HAP-1 (cell line): Measurements from ENCODE around the gene GYS1.

Experiments
- DNase-seq, 2 experiments: peaks; one replicate each; pipeline ENCODE4 v3.0.0-alpha.2; 2016 to 2020; ENCODE audit warnings: low spot score in 2 of 2
- H3K27me3 ChIP-seq: fragments of 250-450 bp; sonication (Bioruptor Pico); 2 replicates; pipeline ENCODE4 v1.5.1; 2020; ENCODE audit warnings: low read depth, mild to moderate bottlenecking, moderate library complexity
- H3K36me3 ChIP-seq: fragments of 250-450 bp; sonication (Bioruptor Pico); replicated peaks from 2 replicates; pipeline ENCODE4 v1.5.1; 2020; ENCODE audit warnings: mild to moderate bottlenecking
- H3K4me1 ChIP-seq: fragments of 250-450 bp; sonication (Bioruptor Pico); 2 replicates; pipeline ENCODE4 v1.5.1; 2020; ENCODE audit warnings: mild to moderate bottlenecking
- H3K4me3 ChIP-seq: fragments of 250-450 bp; sonication (Bioruptor Pico); 2 replicates; pipeline ENCODE4 v1.5.1; 2020; ENCODE audit warnings: mild to moderate bottlenecking, moderate library complexity
- H3K9me3 ChIP-seq: fragments of 250-450 bp; sonication (Bioruptor Pico); 2 replicates; pipeline ENCODE4 v1.5.1; 2020; ENCODE audit warnings: mild to moderate bottlenecking, moderate library complexity
- in situ Hi-C: fragments of 300-500 bp; cut with MboI; formaldehyde crosslinking; loops from 3 replicates; pipeline ENCODE4 v1.14.3; 2020; ENCODE audit warnings: low sequenced_read_pairs, inconsistent platforms, mixed read lengths

Gene GYS1

GRCh38 chr19:48961051-48961649 is 32.0 kb downstream of the GYS1 start:
- DNase-seq = no peak
- H3K27me3 ChIP-seq = no peaks in the 10 kb centered on the region
- peaks cover 11% of the 10 kb centered on the region for H3K36me3 ChIP-seq
- peaks cover 16% of the 10 kb centered on the region for H3K4me1 ChIP-seq
- in situ Hi-C loops = loop anchor here (10.0 kb wide), 1 partner anchor 316 kb away; the partner anchor contains the start of gene CA11
- H3K4me3 ChIP-seq = no peak overlapping the region
- no peaks in the 10 kb centered on the region for H3K9me3 ChIP-seq

DNA sequence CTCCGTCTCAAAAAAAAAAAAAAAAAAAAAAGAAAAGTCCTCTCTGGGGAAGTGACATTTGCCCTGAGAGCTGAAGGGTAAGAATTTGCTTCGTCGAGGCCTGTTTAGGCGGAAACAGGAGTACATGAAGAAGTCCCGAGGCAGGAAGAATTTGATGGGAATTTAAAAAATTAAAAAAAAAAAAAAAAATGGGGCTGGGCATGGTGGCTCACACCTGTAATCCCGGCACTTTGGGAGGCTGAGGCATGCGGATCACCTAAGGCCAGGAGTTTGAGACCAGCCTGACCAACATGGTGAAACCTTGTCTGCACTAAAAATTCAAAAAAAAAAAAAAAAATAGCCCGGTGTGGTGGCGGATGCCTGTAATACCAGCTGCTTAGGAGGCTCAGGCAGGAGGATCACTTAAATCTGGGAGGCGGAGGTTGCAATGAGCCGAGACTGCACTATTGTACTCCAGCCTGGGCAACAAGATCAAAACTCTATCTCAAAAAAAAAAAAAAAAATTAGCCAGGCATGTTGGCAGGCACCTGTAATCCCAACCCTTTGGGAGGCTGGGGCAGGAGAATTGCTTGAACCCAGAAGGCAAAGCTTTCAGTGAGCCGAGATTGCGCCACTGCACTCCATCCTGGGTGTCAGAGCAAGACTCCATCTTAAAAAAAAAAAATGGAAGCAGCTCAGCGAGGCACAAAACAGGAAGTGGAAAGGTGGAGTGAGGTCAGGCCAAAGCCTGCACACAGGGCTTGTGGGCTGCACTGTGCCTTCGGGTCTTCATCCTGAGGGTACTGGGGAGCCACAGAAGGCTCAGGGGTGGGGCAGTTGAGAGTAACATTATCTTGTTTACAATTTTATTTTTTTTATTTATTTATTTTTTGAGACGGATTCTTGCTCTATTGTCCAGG is 33.5 kb downstream of the GYS1 start:
- H3K27me3 ChIP-seq = no peaks in the 10 kb centered on the region
- in situ Hi-C loops = loop anchor here (10.0 kb wide), 1 partner anchor 315 kb away; the partner anchor contains the start of gene CA11
- peaks cover 21% of the 10 kb centered on the region for H3K4me1 ChIP-seq
- H3K36me3 ChIP-seq = peaks cover 5% of the 10 kb centered on the region; the same call in 1 of the 2 replicates
- H3K4me3 ChIP-seq = no peak overlapping the region
- no peaks in the 10 kb centered on the region for H3K9me3 ChIP-seq
- DNase-seq = no peak

DNA sequence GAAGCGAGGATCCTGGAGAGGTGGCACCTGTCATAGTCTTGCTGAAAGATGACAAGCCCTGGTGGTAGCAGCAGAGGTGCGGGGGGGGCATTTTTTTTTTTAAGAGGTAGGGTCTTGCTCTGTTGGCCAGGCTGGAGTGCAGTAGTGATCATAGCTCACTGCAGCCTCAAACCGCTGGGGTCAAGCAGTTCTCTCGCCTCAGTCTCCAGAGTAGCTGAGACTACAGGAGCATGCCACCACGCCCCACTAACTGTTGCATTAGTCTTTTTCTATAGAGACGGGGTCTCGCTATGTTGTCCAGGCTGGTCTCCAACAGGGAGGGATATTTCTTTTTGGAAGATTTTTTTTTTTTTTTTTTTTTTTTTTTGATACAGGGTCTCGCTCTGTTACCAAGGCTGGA is 35.1 kb downstream of the GYS1 start:
- in situ Hi-C loops = no loop called here
- H3K36me3 ChIP-seq = peaks cover 5% of the 10 kb centered on the region; the same call in 1 of the 2 replicates

DNA sequence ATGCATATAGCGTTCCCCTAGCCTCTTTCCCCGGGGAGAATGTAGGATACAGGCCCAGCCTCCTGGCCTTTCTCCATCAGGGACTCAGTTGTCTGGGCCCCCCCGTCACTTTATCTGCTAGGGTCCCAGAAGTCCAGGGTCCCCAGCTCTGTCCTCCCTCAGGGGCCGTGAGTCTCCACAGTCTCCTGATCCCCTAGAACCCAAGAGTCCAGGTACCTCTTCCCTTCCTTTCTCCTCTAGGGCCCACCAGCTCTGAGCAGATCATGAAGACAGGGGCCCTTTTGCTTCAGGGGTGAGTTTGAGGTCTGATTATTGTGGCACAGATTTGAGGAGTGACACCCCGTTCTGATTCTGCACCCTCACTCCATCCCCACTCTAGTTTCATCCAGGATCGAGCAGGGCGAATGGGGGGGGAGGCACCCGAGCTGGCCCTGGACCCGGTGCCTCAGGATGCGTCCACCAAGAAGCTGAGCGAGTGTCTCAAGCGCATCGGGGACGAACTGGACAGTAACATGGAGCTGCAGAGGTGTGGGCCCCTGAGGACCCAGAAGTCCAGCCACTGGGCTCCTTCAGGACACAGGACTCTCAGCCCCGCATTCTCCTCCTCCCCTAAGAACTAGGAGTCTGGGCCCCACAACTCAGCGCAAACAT is 37.7 kb downstream of the GYS1 start:
- Histone ChIP-seq H3K36me3 (peaks cover 5% of the 10 kb centered on the region; the same call in 1 of the 2 replicates), H3K27me3 (no peaks in the 10 kb centered on the region), H3K4me1 (peaks cover 9% of the 10 kb centered on the region), H3K4me3 (peak overlapping the region; percentile 94), H3K9me3 (no peaks in the 10 kb centered on the region)
- in situ Hi-C loops = no loop called here
- no peak for DNase-seq

More for the DNA sequence above, 35.1 kb downstream of the GYS1 start:
- H3K4me3 ChIP-seq = no peak overlapping the region
- DNase-seq = no peak
- H3K9me3 ChIP-seq = no peaks in the 10 kb centered on the region
- peaks cover 9% of the 10 kb centered on the region for H3K4me1 ChIP-seq
- H3K27me3 ChIP-seq = no peaks in the 10 kb centered on the region

GRCh38 chr19:48954595-48955307 is 38.4 kb downstream of the GYS1 start, which contains the start of gene BAX:
Gene BAX (plus strand): TSS chr19:48954875. CDS start chr19:48954929, 54 bp downstream.
- peaks cover 5% of the 10 kb centered on the region; the same call in 1 of the 2 replicates for H3K36me3 ChIP-seq
- H3K4me1 ChIP-seq = peaks cover 9% of the 10 kb centered on the region
- no peaks in the 10 kb centered on the region for H3K27me3 ChIP-seq
- DNase-seq = peak; percentile 96 to 99
- in situ Hi-C loops = no loop called here
- H3K9me3 ChIP-seq = no peaks in the 10 kb centered on the region
- H3K4me3 ChIP-seq = peak within 1 kb of the TSS; percentile 94

GRCh38 chr19:48953990-48954594 is 39.0 kb downstream of the GYS1 start:
- Histone ChIP-seq H3K27me3 (no peaks in the 10 kb centered on the region), H3K4me1 (peaks cover 9% of the 10 kb centered on the region), H3K4me3 (peak overlapping the region; percentile 94), H3K36me3 (peaks cover 5% of the 10 kb centered on the region; the same call in 1 of the 2 replicates), H3K9me3 (no peaks in the 10 kb centered on the region)
- in situ Hi-C loops = no loop called here
- no peak for DNase-seq

- in situ Hi-C loops = no loop called here
- no peak for DNase-seq
- Histone ChIP-seq H3K4me1 (peaks cover 9% of the 10 kb centered on the region), H3K4me3 (no peak overlapping the region), H3K27me3 (no peaks in the 10 kb centered on the region), H3K36me3 (peaks cover 5% of the 10 kb centered on the region; the same call in 1 of the 2 replicates), H3K9me3 (no peaks in the 10 kb centered on the region)
These were observed 40.0 kb downstream of the GYS1 start for GRCh38 chr19:48953141-48953540.

GRCh38 chr19:48950830-48951519 is 42.1 kb downstream of the GYS1 start:
- peaks cover 1% of the 10 kb centered on the region; the same call in 1 of the 2 replicates for H3K36me3 ChIP-seq
- DNase-seq = no peak
- no peak overlapping the region for H3K4me3 ChIP-seq
- H3K9me3 ChIP-seq = peaks cover 7% of the 10 kb centered on the region; the same call in 1 of the 2 replicates
- in situ Hi-C loops = no loop called here
- peaks cover 9% of the 10 kb centered on the region for H3K4me1 ChIP-seq
- H3K27me3 ChIP-seq = no peaks in the 10 kb centered on the region

GRCh38 chr19:48950159-48950558 is 43.0 kb downstream of the GYS1 start:
- in situ Hi-C loops = no loop called here
- Histone ChIP-seq H3K4me3 (no peak overlapping the region), H3K4me1 (peaks cover 3% of the 10 kb centered on the region), H3K36me3 (no peaks in the 10 kb centered on the region), H3K9me3 (peaks cover 7% of the 10 kb centered on the region; the same call in 1 of the 2 replicates), H3K27me3 (no peaks in the 10 kb centered on the region)
- DNase-seq = no peak

GRCh38 chr19:48947258-48947542 is 45.9 kb downstream of the GYS1 start:
- H3K9me3 ChIP-seq = peaks cover 7% of the 10 kb centered on the region; the same call in 1 of the 2 replicates
- no peaks in the 10 kb centered on the region for H3K4me1 ChIP-seq
- no peak overlapping the region for H3K4me3 ChIP-seq
- no peaks in the 10 kb centered on the region for H3K27me3 ChIP-seq
- H3K36me3 ChIP-seq = no peaks in the 10 kb centered on the region
- in situ Hi-C loops = no loop called here
- no peak for DNase-seq

- no peaks in the 10 kb centered on the region for H3K27me3 ChIP-seq
- H3K9me3 ChIP-seq = peaks cover 7% of the 10 kb centered on the region; the same call in 1 of the 2 replicates
- no peaks in the 10 kb centered on the region for H3K4me1 ChIP-seq
- no peak overlapping the region for H3K4me3 ChIP-seq
- in situ Hi-C loops = no loop called here
- no peak for DNase-seq
- no peaks in the 10 kb centered on the region for H3K36me3 ChIP-seq
These were observed 46.4 kb downstream of the GYS1 start for GRCh38 chr19:48946463-48947257.

GRCh38 chr19:48945817-48946216 is 47.3 kb downstream of the GYS1 start:
- Histone ChIP-seq H3K4me1 (no peaks in the 10 kb centered on the region), H3K36me3 (no peaks in the 10 kb centered on the region)
- in situ Hi-C loops = no loop called here

More at GRCh38 chr19:48945817-48946216, 47.3 kb downstream of the GYS1 start:
- DNase-seq = no peak
- Histone ChIP-seq H3K27me3 (no peaks in the 10 kb centered on the region), H3K4me3 (no peak overlapping the region), H3K9me3 (peaks cover 7% of the 10 kb centered on the region; the same call in 1 of the 2 replicates)
